SK-N-SH treated with all-trans-retinoic acid at 6 μM for 48 hours (cell line): ENCODE data around the gene TAS2R3.
"Not testable (repeated sequence)": the region's sequence is repeated elsewhere in the genome, so short reads cannot be mapped to it uniquely, and the experiment has no call there.

Source experiments
- ATAC-seq: fragments of 200-7000 bp; cut with Tn5 transposase; 3 replicates; pipeline ENCODE4 v1.9.1; 2020; ENCODE audit warnings: mild to moderate bottlenecking, moderate library complexity
- ARNTL ChIP-seq: fragments of 450-650 bp; formaldehyde crosslinking; IDR thresholded peaks from 2 replicates; pipeline ENCODE4 v1.5.0; 2020; ENCODE audit warnings: low read depth, mild to moderate bottlenecking, moderate library complexity, borderline replicate concordance
- BACH2 ChIP-seq: fragments of 250-450 bp; sonication (Bioruptor Pico); IDR thresholded peaks from 2 replicates; pipeline ENCODE4 v1.9.0; 2021; ENCODE audit warnings: mild to moderate bottlenecking, borderline replicate concordance
- CSDC2 ChIP-seq: fragments of 250-450 bp; sonication (Bioruptor Pico); IDR thresholded peaks from 2 replicates; pipeline ENCODE4 v1.5.0; 2020; ENCODE audit warnings: mild to moderate bottlenecking, moderate library complexity
- ESRRG ChIP-seq: fragments of 250-450 bp; sonication (Bioruptor Pico); IDR thresholded peaks from 2 replicates; pipeline ENCODE4 v1.6.1; 2021; ENCODE audit warnings: mild to moderate bottlenecking
- GLIS3 ChIP-seq: fragments of 250-450 bp; sonication (Bioruptor Pico); IDR thresholded peaks from 2 replicates; pipeline ENCODE4 v1.5.0; 2020; ENCODE audit warnings: mild to moderate bottlenecking, moderate library complexity
- ISL1 ChIP-seq: fragments of 250-450 bp; sonication (Bioruptor Pico); IDR thresholded peaks from 2 replicates; pipeline ENCODE4 v2.1.2; 2022; ENCODE audit warnings: mild to moderate bottlenecking, moderate library complexity
- OSR1 ChIP-seq: fragments of 250-450 bp; sonication (Bioruptor Pico); IDR thresholded peaks from 2 replicates; pipeline ENCODE4 v1.8.0; 2022; ENCODE audit warnings: moderate library complexity, mild to moderate bottlenecking, inconsistent platforms
- RARB ChIP-seq: fragments of 250-450 bp; sonication (Bioruptor Pico); IDR thresholded peaks from 2 replicates; pipeline ENCODE4 v1.8.0; 2021; ENCODE audit warnings: mild to moderate bottlenecking, moderate library complexity
- SNAI2 ChIP-seq: fragments of 250-450 bp; sonication (Bioruptor Pico); IDR thresholded peaks from 2 replicates; pipeline ENCODE4 v1.5.0; 2020; ENCODE audit warnings: mild to moderate bottlenecking, moderate library complexity
- TCF4 ChIP-seq: fragments of 250-450 bp; sonication (Bioruptor Pico); IDR thresholded peaks from 2 replicates; pipeline ENCODE4 v1.8.0; 2021; ENCODE audit warnings: mild to moderate bottlenecking, moderate library complexity, borderline replicate concordance
- ZC3H10 ChIP-seq: fragments of 250-450 bp; sonication (Bioruptor Pico); IDR thresholded peaks from 2 replicates; pipeline ENCODE4 v1.5.1; 2021; ENCODE audit warnings: mild to moderate bottlenecking, moderate library complexity
- ZFP3 ChIP-seq: fragments of 250-450 bp; sonication (Bioruptor Pico); IDR thresholded peaks from 2 replicates; pipeline ENCODE4 v1.5.0; 2020; ENCODE audit warnings: mild to moderate bottlenecking, moderate library complexity
- ZFP30 ChIP-seq: fragments of 450-650 bp; formaldehyde crosslinking; IDR thresholded peaks from 2 replicates; pipeline ENCODE4 v1.5.0; 2022; ENCODE audit warnings: mild to moderate bottlenecking, moderate library complexity
- ZNF565 ChIP-seq: fragments of 450-650 bp; formaldehyde crosslinking; conservative IDR thresholded peaks from 2 replicates; pipeline ENCODE4 v1.5.0; 2020; ENCODE audit warnings: low read depth, mild to moderate bottlenecking, moderate library complexity
- ZNF70 ChIP-seq: fragments of 450-650 bp; formaldehyde crosslinking; IDR thresholded peaks from 2 replicates; pipeline ENCODE4 v1.5.0; 2020; ENCODE audit warnings: mild to moderate bottlenecking, moderate library complexity
- ZNF8 ChIP-seq: fragments of 450-650 bp; formaldehyde crosslinking; IDR thresholded peaks from 2 replicates; pipeline ENCODE4 v1.5.0; 2020; ENCODE audit warnings: mild to moderate bottlenecking, moderate library complexity
- TF ChIP-seq, protein P1 (sequence below): fragments of 250-450 bp; sonication (Bioruptor Pico); IDR thresholded peaks from 2 replicates; pipeline ENCODE4 v1.5.1; 2021; ENCODE audit warnings: mild to moderate bottlenecking, moderate library complexity
- TF ChIP-seq, protein P2 (sequence below): fragments of 250-450 bp; sonication (Bioruptor Pico); IDR thresholded peaks from 2 replicates; pipeline ENCODE4 v1.8.0; 2020; ENCODE audit warnings: mild to moderate bottlenecking, moderate library complexity, borderline replicate concordance
- TF ChIP-seq, protein P3 (sequence below): fragments of 250-450 bp; sonication (Bioruptor Pico); IDR thresholded peaks from 2 replicates; pipeline ENCODE4 v1.8.0; 2021; ENCODE audit warnings: low read depth, mild to moderate bottlenecking, moderate library complexity, borderline replicate concordance
- TF ChIP-seq, protein P4 (sequence below): fragments of 250-450 bp; sonication (Bioruptor Pico); IDR thresholded peaks from 2 replicates; pipeline ENCODE4 v1.5.1; 2020; ENCODE audit warnings: low read depth, mild to moderate bottlenecking, moderate library complexity

The TAS2R3 gene

DNA sequence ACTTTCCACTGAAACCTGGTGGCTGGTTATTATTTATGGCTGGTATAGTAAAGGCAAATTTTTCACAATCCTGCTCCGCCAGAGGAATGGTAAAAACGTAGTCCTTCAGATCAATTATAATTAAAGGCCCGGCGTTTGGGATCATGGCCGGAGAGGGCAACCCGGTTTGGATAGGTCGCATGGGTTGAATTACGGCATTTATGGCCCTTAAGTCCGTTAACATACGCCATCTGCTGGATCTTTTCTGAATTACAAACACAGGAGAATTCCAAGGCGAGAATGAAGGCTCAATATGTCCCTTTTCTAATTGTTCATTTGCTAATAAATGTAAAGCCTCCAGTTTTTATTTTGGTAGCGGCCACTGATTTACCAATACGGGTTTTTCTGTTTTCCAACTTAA is 11.3 kb upstream of the TAS2R3 start (continued):
- TF ChIP-seq, protein P1, sequence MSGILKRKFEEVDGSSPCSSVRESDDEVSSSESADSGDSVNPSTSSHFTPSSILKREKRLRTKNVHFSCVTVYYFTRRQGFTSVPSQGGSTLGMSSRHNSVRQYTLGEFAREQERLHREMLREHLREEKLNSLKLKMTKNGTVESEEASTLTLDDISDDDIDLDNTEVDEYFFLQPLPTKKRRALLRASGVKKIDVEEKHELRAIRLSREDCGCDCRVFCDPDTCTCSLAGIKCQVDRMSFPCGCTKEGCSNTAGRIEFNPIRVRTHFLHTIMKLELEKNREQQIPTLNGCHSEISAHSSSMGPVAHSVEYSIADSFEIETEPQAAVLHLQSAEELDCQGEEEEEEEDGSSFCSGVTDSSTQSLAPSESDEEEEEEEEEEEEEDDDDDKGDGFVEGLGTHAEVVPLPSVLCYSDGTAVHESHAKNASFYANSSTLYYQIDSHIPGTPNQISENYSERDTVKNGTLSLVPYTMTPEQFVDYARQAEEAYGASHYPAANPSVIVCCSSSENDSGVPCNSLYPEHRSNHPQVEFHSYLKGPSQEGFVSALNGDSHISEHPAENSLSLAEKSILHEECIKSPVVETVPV (CRISPR knock-in tag): no peak
- TF ChIP-seq ZNF565 (CRISPR knock-in tag) (no peak), RARB (CRISPR knock-in tag) (no peak), BACH2 (CRISPR knock-in tag) (no peak)
- TF ChIP-seq, protein P2, sequence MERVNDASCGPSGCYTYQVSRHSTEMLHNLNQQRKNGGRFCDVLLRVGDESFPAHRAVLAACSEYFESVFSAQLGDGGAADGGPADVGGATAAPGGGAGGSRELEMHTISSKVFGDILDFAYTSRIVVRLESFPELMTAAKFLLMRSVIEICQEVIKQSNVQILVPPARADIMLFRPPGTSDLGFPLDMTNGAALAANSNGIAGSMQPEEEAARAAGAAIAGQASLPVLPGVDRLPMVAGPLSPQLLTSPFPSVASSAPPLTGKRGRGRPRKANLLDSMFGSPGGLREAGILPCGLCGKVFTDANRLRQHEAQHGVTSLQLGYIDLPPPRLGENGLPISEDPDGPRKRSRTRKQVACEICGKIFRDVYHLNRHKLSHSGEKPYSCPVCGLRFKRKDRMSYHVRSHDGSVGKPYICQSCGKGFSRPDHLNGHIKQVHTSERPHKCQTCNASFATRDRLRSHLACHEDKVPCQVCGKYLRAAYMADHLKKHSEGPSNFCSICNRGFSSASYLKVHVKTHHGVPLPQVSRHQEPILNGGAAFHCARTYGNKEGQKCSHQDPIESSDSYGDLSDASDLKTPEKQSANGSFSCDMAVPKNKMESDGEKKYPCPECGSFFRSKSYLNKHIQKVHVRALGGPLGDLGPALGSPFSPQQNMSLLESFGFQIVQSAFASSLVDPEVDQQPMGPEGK (CRISPR knock-in tag): no peak

DNA sequence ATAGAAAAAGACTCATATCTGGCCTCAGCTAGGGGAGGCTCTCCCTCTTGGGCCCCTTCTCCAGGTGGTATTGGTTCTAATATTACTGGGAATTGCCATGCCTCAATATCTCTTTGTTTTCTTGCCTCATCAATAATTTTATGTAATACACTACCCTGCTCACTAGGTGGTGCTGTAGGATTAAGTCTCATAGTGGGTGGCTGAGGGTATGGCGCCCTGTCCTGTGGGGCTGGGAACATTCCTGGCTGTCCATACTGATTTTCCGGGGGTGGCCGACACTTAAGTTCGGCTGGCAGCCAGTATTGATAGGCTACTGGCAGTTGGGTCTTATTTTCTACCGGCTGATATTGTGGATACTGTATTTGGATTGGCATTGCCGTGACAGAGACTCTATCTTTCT is 9.0 kb upstream of the TAS2R3 start:
- TF ChIP-seq RARB (CRISPR knock-in tag): no peak
- TF ChIP-seq CSDC2 (CRISPR knock-in tag): no peak
- TF ChIP-seq, protein P2 (CRISPR knock-in tag): no peak
- no peak for TF ChIP-seq SNAI2
- TF ChIP-seq ZC3H10 (CRISPR knock-in tag): no peak
- TF ChIP-seq ZNF70 (CRISPR knock-in tag): no peak
- TF ChIP-seq ISL1: no peak
- ATAC-seq: peak; percentile 55; the same call in 2 of the 3 replicates

DNA sequence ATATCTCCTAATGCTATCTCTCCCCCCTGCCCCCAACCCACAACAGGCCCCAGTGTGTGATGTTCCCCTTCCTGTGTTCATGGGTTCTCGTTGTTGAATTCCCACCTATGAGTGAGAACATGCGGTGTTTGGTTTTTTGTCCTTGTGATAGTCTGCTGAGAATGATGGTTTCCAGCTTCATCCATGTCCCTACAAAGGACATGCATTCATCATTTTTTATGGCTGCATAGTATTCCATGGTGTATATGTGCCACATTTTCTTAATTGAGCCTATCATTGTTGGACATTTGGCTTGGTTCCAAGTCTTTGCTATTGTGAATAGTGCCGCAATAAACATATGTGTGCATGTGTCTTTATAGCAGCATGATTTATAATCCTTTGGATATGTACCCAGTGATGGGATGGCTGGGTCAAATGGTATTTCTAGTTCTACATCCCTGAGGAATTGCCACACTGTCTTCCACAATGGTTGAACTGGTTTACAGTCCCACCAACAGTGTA is 6.2 kb downstream of the TAS2R3 start:
- ATAC-seq: not testable (repeated sequence)

DNA sequence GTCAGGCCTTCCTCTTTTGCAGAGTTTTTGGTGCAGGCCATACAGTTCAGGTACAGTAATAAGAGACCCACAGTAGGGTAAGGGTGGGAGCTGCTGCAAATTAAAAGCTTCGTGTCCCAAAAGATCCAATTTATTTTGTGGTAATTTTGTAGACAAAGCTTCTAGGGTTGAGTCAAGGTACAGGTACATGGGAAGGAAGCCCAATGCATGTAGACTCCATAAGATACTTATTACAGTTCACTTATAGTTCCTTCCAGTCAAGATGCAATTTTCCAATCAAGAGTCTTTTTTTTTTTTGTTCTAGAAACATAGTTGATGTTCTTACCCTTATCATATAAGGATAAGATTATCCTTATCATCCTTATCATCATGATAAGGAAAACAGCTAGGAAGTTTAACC is 12.5 kb downstream of the TAS2R3 start, which contains the start of gene TAS2R4:
Gene TAS2R4, plus strand, starts transcription at position 301 of the 400 bp plus-strand sequence. CDS start 1,815 bp downstream, outside the sequence.
- no peak for TF ChIP-seq BACH2 (CRISPR knock-in tag)
- TF ChIP-seq ZFP3 (CRISPR knock-in tag): no peak
- TF ChIP-seq GLIS3 (CRISPR knock-in tag): no peak
- TF ChIP-seq ESRRG (CRISPR knock-in tag): no peak
- TF ChIP-seq RARB (CRISPR knock-in tag): no peak
- no peak for ATAC-seq

DNA sequence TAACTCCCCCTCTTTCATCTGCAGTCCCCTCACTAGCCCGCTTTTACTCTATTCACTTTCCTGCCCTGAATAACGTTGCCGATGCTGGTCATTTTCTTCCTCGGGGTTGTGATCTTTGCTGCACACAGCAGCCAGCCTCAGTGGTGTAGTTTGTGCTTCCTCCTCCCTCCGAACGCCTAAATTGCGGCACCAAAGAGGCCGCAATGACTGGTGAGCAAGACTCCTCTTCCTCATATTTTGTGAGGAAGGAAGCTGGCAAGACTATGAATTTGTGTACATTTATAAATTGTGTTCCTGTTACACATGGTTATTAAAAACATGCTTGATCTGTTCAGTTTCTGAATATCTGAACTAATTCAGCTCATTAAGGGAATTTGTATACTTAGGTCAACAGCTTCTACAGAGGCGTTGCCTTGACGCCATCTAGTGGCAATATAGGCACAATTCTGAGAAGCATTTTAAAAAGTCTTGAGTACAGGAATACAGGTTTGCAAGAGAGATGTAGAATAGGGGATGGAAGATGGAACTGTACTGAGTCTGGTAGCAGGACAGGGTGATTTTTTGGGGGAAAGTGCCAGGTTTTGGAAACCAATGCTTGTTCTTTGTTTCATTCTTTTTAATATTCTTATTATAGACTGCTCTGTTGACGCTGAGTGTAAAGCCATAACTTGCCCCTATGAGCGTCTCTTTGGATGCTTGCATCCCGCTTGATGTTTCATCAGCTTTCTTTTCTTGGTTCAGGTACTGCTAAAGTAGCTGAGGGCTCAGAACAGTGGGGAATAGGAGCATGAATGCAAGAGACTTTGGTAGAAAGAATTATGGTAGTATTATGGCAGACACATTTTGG is 22.0 kb downstream of the TAS2R3 start:
- ATAC-seq: peak; percentile 95
- TF ChIP-seq ZFP30 (CRISPR knock-in tag): no peak
- no peak for TF ChIP-seq ISL1
- no peak for TF ChIP-seq ARNTL (CRISPR knock-in tag)
- no peak for TF ChIP-seq ESRRG (CRISPR knock-in tag)
- no peak for TF ChIP-seq TCF4 (CRISPR knock-in tag)
- TF ChIP-seq, protein P3, sequence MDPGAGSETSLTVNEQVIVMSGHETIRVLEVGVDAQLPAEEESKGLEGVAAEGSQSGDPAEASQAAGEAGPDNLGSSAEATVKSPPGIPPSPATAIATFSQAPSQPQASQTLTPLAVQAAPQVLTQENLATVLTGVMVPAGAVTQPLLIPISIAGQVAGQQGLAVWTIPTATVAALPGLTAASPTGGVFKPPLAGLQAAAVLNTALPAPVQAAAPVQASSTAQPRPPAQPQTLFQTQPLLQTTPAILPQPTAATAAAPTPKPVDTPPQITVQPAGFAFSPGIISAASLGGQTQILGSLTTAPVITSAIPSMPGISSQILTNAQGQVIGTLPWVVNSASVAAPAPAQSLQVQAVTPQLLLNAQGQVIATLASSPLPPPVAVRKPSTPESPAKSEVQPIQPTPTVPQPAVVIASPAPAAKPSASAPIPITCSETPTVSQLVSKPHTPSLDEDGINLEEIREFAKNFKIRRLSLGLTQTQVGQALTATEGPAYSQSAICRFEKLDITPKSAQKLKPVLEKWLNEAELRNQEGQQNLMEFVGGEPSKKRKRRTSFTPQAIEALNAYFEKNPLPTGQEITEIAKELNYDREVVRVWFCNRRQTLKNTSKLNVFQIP (CRISPR knock-in tag): no peak
- TF ChIP-seq OSR1 (CRISPR knock-in tag): no peak
- TF ChIP-seq CSDC2 (CRISPR knock-in tag): no peak
- no peak for TF ChIP-seq ZNF565 (CRISPR knock-in tag)
- TF ChIP-seq ZC3H10 (CRISPR knock-in tag): no peak
- no peak for TF ChIP-seq ZNF8
- TF ChIP-seq, protein P4, sequence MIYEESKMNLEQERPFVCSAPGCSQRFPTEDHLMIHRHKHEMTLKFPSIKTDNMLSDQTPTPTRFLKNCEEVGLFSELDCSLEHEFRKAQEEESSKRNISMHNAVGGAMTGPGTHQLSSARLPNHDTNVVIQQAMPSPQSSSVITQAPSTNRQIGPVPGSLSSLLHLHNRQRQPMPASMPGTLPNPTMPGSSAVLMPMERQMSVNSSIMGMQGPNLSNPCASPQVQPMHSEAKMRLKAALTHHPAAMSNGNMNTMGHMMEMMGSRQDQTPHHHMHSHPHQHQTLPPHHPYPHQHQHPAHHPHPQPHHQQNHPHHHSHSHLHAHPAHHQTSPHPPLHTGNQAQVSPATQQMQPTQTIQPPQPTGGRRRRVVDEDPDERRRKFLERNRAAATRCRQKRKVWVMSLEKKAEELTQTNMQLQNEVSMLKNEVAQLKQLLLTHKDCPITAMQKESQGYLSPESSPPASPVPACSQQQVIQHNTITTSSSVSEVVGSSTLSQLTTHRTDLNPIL: no peak
